NCI-H2196 (cell line): ENCODE data around the gene HSBP1.

Experiments
- DNase-seq: peaks from one replicate; lab custom pipeline; 2025; ENCODE audit not compliant: unreplicated experiment; lab: John Stamatoyannopoulos, UW

HSBP1 gene

DNA sequence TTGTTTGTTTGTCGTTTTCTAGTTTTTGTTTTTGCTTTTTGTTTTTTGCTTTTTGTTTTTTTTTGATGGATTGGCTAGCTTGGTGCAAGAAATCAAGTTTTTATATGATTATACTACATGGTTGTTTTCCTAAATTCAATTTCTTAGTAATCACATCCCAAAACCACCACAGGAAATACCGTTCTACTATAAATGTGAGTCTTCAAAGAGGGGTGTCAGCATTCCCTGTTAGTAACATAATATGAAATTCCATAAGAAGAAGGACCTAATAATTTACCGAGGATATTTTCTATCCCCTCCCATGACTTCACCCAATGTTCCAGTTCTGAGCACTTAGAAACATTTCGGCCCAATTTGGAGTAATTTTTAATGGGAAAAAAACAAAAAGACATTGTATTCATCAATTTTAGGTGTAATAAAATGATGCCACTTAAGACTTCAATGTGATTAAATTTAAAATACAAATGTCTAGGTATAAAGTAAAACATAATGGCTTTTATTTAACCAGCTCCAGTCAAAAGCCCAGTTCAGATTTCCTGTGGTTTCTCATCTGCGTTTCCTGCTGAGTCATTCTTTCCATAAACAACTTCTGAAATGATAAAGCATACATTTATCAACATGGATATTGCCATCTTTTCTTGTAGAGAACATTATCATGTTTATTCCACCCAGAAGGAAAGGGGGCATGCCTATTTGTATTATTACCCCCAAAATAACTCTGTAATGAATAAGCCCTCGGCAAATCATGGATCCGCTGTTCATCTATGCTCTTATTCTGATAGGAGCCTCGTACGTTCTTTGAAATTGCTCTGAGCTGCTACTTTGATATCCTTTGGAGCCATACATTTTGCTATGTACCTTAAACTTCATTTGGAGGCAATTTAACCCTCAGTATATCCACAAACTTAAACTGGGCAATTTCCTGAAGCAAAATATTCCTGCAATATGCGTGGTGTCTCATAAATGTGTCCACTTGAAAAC is 28.1 kb downstream of the HSBP1 start:
- DNase-seq: peak; percentile 34

DNA sequence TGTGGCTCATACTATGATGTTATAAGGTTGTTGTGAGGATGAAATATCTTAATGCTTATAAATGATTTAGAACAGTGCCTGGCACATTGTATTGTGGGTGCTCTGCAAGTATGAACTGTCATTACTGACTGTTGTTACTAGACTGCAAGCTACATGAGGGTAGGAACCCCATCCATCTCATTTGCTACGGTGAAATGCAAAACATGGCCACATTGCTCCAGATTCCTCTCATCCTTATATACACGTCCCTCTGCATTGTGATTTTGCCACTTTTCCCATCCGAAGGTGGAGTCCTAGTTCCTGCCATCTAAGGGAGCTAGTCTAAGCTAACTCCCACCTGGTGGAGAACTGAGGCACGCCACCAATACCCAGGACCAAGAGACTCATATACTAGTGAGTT is 29.8 kb downstream of the HSBP1 start:
- no peak for DNase-seq

DNA sequence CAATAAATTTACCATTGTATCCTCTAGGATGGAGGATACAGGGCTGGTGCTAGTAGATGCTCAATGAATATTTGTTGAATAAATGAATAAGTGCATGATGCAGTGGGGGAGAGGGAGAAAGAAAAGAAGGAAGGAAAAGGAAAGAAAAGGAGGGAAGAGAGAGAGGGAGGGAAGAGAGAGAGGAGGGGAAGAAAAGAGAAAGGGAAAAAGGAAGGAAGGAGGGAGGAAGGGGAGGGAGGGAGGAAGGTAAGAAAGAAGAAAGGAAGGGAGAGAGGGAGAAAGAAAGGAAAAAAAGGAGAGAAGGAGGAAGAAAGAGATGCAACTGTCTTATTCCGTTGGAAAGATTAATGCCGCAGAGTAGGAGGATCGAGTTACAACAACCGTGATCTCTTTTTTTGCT is 30.4 kb downstream of the HSBP1 start:
- no peak for DNase-seq

DNA sequence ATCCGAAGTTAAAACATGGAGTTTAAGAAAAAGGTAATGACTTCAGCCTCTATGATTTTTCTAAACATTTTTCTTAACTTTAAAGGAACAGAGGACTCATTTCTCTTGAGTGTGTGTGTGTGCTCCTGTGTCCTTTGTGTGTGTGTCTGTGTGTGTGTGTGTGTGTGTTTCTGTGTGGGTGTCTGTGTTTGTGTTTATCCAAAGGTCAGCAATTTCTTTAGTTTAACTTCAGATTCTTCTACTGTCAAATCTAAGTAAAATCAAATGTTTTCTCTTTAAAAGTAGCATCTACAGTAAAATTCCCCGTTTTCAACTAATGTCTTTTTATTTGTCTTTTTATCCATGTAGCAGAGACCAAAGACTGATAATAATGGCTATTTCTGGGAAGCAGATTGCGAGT is 31.8 kb downstream of the HSBP1 start:
- no peak for DNase-seq

DNA sequence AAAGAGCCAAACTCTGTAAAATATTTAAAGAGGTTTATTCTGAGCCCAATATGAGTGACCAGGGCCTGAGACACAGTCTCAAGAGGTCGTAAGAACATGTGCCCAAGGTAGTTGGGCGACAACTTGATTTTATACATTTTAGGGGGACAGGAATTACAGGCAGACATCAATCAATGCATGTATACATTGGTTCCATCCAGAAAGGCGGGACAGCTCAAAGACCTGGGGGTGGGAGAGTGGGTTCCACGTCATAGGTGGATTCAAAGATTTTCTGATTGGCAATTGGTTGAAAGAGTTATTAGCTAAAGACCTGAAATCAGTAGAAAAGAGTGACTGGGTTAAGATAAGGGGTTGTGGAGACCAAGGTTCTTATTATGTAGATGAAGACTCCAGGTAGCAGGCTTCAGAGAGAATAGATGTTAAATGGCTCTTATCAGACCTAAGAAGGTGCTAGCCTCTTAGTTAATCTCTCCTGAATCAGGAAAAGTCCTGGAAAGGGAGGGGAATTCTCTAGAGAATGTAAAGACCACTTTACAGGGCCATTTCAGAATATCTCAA is 32.4 kb downstream of the HSBP1 start:
- DNase-seq: no peak

DNA sequence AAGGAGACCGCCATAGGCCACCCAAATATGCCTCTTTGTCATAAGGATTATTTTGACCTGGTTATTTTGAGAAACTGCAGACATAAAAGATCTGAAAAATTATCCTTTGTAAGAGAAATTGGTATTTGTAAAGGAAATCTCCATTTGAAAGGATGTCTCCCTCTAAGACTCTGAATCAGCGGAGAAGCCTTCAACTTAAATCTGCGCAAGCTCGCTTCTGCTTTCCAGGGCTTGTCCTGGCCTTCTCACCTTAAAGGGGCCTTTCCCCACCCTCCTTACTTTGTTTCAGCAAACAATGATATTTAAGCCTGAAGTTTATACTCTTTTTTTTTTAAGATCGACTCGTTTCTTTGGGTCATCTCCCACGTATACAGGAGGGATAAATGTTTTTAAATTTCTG is 34.5 kb downstream of the HSBP1 start:
- no peak for DNase-seq

DNA sequence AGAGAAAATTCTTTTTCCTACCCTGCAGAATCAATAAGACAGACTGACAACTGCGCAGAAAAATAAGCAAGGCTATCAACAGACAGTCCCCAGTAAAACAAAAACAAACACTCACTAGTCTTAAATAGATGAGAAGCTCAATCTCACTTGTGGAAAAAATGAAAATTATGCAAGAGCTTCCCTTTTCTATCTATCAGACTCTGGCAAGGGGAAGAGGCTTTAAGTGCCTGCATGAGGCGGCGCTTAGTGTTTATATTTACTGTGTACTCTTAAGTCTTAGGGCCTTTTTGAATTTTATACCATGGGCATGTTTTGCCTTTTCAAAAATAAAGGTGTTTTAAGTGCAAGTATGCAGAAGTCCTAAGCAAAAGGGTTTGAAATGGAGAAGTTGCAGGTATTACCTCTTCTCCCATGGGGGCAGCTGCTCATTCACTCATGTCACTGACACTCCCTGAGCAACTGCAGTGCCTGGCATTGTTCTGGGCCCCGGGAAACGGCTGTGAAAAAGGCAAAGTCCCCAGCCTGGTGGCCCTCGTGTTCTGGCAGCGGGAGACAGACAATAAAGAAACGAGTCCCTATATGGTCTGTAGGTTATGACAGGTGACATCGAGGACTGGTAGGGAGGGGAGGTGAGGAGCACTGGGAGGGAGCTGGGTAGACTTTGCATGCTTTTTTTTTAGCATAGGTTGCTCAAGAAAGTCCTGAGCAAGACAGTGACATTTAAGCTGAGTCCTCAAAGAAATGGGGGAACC is 35.2 kb downstream of the HSBP1 start:
- no peak for DNase-seq

DNA sequence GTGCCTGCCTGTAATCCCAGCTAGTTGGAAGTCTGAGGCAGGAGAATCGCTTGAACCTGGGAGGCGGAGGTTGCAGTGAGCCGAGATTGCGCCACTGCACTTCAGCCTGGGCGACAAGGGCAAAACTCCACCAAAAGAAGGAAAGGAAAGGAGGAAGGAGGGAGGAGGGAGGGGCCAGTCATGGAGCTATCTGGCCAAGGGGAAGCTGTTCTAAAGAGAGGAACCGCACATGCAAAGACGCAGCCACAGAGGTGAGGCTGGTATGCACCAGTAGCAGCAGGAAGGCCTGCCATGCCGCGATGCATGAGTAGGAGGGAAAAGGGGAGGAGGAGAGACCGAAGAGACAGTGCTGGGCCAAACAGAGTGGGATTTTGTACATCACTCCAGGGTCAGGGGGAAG is 35.9 kb downstream of the HSBP1 start:
- no peak for DNase-seq

DNA sequence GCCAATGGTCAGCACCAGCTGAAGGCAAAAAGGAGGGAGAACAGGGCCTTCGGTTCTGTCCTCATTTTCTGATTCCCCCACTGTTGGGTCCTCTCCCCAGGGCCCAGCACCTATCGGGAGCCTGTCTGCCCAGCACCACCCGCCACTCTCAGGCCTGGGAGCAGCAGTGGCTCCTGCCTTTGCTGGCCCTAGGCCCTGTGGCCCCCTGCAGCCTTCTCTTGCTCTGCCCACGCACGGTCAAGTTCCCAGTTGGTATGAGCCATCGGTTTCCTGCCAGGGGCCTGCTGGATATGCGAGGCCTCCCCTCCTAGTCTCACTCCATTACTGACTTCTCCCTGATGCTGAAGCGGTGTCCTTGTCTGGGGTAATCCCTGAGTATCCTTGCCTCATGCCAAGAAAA is 37.5 kb downstream of the HSBP1 start:
- no peak for DNase-seq

DNA sequence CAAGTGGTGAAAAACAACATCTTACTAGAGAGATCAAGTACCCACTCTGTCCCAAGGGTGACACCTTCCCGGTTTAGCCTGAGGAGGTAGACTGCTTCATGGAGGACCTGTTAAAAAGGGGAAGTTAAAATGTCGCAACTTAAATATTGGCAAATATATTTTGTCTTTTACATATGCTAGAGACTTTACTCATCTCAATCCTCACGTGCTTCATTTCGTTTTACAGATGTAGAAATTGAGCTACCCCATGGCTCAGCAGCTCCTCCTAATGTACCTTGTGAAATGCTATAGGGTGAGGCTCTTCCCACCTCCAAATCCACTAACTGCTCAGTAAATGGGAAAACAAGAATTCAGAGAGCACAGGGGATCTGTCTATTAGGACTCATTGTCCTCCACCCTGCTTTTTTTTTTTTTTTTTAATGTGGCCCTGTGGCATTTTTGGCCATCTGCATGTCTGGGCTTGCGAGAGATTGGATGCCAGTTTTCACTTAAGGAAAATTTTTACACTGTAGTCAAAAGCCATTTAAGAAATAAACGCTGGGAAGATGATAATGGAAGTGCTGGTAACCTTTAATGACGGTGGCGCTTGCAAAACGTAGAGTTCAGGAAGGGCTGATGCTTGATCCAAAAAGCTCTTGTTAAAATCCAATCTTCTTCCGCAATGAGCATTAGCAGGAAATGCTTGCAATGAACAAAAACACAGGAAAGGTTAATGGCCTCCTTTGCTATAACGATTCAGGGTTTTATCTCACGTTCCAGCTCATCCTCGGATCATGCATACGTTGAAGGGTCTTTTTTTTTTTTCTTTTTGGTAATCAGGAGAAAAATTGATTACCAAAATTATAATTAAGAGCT is 39.8 kb downstream of the HSBP1 start:
- DNase-seq: no peak

DNA sequence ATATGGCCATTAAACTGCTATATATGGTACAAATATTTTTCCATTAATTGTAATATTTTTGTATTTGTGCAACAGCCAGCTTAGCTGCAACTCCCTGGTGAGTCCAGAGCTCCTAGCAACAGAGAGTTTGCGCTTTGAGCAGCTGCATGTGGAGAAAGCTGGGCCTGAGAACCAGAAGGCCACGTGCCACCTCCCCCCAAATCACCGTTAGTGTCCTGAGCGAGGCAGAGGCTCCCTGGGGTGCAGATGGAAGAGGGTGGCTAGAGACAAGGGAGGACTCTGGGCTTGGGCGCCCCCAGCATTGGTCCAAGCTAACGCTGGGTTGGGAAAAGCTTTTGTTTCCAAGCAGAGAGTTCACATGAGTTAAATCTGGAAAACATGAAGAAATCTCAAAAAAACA is 41.6 kb downstream of the HSBP1 start:
- no peak for DNase-seq

DNA sequence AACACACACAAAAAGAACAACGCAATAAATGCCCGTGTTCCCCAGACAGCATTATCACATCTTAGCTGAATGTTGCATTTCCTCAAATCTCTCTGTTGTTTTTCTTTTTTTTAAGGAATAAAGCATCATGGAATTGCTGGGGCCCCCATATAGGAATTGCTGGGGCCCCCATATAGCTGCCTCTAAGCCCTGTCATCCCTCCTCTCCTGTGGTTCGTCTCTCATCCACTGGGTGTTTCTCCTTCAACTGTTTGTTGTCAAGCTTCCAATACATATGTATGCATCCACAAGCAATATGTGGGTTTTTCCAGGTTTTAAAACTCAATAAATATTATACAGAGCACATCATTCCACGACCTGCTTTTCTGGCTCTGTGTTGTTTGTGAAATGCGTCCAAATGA is 43.2 kb downstream of the HSBP1 start:
- DNase-seq: no peak

DNA sequence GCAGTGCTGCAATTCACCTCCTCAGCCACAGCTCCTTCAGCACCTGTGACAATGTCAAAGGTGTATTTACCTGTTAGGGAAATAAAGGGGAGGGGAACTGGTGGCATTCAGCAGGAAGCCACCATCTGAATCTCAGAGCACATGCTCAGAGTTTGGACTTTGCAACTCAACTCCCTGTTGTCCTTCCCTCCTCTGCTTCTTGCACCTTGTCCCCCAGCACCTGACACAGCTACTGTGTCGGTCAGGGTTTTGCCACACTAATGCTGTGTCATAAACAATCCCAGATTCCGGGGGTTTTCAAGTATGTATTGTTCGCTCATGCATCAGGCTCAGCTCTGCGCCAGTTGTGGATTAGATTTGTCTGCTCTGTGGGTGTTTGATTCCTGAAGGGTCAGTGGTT is 43.7 kb downstream of the HSBP1 start:
- DNase-seq: no peak

DNA sequence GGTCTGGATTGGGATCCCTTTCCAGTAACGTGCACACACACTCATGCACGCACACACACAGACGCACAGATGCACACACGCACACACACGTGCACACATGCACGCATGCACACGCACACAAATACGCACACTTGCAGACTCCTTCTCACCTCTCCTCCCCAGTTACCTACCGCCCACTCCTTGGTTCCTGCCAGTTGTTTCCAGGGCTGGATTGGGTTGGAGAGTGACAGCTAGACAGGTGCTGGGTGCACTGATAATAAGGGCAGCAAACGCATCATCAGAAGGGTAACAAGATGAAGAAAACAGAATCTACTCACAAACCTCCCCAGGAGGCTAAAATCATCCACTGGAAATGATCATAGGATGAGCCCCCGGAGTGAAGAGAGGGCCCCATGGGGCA is 45.0 kb downstream of the HSBP1 start:
- no peak for DNase-seq

DNA sequence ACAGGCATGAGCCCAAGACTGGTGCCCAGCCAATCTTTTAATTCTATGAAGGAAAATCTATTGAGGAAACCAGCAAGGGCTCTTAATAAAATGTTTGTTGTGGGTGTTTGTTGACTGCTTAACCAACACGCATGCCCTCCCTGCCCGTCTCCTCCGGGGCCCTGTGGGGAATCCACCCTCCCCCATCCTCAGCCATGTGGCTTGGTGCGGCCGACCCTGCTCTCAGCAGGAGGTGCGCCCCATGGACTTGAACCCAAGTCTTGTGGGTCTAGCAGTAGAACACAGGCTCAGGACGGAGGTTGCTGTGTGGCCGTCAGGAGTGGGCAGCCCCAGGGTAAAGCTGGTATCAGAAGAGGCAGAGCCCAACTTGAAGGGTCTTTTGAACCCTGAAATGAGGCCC is 46.1 kb downstream of the HSBP1 start:
- no peak for DNase-seq

DNA sequence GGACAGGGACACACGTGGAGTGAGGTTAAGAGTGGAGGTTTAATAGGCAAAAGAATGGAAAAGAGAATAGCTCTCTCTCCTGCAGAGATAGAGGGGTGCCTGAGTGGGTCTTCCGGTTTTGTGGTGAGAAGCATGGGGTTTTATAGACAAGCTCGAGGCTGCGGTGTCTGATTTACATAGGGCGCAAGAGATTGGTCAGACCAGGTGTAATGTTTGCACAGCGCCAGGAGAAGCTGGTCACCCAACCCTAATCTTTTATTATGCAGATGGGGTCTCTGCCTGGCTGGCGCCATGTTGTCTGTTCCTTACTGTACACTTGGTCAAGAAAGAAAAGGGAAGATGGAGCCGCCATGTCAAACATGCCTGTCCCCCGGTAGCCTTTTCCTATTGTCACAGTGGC is 46.6 kb downstream of the HSBP1 start:
- DNase-seq: no peak

DNA sequence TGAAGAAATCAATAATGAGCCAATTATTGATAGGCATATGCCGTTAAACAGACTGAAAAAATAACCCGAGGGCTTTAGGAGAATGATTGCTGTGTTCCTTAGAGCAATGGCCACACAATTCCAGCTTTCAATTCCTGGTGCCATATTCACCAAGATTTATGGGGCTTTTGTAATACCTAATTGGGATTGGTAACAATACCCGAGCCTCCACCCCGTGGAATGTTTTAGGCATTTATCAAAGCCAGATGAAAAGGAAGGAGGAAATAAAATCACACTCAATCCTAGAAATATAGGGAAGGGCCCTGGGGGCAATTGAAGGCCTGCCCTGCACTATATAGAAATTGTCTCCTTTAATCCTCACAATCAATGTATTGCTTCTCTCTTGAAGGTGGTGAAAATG is 49.0 kb downstream of the HSBP1 start:
- DNase-seq: no peak

DNA sequence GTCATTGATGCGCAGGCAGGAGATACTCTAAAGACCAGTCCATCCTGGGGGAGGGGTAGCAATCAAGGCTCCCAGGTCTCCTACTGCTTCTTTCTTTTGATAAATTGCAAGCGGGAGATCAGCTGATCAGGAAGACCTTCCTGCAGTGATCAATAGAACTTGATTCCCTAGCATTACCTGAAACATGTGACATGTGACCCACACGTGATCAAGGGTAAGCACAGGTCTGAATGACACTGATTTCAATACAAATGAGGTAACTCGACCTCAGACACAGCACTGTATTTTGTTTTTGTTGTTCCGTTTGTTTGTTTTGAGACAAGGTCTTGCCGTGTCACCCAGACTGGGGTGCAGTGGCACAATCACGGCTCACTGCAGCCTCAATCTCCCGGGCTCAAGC is 51.5 kb downstream of the HSBP1 start:
- DNase-seq: no peak

DNA sequence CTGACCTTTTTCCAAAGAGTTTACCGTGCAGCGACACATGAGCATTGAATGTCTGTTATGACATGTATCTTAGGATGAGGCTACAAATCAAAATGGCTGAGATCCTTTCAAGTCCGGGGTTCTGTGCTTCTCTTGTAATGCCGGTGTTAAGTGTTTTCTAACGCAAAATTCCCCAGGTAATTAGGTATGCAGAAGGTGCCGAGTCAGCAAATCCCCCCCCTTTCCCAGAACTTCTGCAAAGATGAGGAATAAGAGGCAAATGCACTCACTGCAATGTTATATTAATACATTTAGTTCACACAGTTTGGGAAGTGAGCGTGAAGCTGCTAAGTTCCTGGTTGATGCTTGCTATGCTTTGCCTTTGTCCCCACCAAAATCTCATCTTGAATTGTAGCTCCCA is 54.9 kb downstream of the HSBP1 start:
- DNase-seq: no peak

DNA sequence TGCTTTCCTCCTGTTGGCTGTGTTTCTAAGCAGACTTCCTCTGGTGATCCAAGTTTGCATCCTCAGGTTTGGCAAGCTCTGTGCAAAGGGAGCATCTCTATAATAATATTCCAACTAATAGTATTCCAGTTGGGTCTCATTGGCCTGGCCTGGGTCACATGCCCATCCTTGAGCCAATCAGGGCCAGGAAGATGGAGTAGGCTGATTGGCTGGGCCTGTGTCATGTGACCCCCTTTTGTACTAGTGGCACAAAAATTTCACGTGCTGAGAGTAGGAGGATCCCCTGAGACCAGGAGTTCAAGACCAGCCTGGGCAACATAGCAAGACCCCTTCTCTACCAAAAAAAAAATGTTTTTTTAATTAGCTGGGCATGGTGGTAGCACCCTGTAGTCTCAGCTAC is 55.9 kb downstream of the HSBP1 start:
- no peak for DNase-seq
